ENCODE results near the gene SPDYE3.
"Not testable (repeated sequence)": the region's sequence is repeated elsewhere in the genome, so short reads cannot be mapped to it uniquely, and the experiment has no call there.

The SPDYE3 gene

DNA sequence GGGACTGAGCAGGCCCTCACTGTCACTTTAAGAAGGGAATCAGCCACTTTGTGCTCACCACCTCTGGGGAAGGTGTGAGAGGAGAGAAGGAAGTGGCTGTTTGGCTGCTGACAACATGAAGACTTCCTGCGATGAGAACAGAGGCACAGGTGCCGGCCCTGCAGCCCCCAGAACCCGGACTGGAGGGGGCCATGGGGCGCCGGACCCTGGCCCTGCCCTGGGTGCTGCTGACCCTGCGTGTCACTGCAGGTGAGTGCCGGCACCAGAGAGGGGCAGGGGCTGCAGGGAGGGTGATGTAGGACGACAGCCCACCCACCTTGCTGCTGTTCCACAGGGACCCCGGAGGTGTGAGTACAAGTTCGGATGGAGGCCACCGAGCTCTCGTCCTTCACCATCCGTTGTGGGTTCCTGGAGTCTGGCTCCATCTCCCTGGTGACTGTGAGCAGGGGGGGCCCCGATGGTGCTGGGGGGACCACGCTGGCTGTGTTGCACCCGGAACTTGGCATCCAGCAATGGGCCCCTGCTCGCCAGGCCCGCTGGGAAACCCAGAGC lies 44.8 kb downstream of the SPDYE3 start:
- not testable (repeated sequence) for DNase-seq

DNA sequence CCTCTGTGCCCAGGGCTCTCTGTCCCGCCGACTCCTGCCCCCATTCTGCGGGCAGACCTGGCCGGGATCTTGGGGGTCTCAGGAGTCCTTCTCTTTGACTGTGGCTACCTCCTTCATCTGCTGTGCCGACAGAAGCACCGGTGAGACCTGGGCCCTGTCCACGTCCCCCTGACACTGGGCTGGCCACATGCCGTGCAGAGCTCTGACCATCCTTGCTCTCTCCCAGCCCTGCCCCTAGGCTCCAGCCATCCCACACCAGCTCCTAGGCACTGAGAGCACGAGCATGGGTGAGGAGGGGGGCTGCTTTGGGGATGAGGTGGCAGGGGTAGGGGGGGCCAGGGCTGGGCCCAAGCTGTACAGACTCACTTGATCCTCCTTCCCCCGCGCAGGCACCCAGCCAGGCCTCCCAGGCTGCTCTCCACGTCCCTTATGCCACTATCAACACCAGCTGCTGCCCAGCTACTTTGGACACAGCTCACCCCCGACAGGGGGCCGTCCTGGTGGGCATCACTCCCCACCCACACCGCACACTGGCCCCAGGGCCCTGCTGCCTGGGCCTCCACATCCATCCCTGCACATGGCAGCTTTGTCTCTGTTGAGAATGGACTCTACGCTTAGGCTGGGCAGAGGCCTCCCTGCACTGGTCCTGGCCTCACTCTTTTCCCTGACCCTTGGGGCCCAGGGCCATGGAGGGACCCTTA lies 45.6 kb downstream of the SPDYE3 start:
- DNase-seq = no peak

- no peak for DNase-seq
Observed at GRCh38 chr7:100353685-100354330, 46.3 kb downstream of the SPDYE3 start.

DNA sequence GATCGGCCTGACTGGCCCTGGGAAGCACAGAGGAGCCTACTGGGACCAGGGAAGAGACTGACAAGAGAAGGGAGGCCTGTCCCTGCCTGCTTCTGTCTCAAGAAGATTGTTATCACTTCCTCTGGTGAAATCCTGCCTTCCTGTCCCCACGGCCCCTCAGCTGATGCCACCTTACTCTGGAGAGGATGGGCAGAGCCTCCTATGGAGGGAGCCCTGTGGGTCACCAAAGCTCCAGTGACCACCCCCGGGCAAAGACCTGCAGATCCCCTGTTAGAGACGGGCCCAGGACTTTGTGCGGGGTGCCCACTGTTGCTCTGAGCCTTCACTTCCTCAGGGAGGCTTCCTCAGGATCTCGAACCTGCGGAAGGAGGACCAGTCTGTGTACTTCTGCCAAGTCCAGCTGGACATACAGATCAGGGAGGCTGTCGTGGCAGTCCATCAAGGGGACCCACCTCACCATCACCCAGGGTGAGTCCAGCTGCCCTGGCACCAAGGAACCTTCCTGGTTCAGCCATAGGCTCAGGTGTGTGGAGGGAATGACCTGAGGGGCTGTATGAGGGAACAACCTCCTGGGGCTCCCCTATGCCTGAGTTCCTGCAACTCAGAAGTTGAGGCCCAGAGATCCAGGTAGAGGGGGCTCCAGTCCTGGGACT lies 49.0 kb downstream of the SPDYE3 start:
- no peak for DNase-seq

GRCh38 chr7:100357131-100357561 lies 49.6 kb downstream of the SPDYE3 start:
- DNase-seq = no peak

- no peak for DNase-seq
Observed at GRCh38 chr7:100358027-100358856, 50.7 kb downstream of the SPDYE3 start, which contains the start of gene PILRB. TSS of gene PILRB (plus strand) at chr7:100358117. CDS start at chr7:100358303, 186 bp downstream.

DNA sequence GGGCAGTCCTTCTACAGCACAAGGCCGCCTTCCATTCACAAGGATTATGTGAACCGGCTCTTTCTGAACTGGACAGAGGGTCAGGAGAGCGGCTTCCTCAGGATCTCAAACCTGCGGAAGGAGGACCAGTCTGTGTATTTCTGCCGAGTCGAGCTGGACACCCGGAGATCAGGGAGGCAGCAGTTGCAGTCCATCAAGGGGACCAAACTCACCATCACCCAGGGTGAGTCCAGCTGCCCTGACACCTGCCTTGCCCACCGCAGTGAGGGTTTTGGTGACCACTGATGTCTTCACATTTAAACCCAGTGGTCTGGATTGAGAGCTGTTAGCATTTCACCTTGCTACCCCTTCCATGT lies 51.3 kb downstream of the SPDYE3 start:
- DNase-seq = no peak

GRCh38 chr7:100360135-100360854 lies 52.8 kb downstream of the SPDYE3 start:
- DNase-seq = no peak

DNA sequence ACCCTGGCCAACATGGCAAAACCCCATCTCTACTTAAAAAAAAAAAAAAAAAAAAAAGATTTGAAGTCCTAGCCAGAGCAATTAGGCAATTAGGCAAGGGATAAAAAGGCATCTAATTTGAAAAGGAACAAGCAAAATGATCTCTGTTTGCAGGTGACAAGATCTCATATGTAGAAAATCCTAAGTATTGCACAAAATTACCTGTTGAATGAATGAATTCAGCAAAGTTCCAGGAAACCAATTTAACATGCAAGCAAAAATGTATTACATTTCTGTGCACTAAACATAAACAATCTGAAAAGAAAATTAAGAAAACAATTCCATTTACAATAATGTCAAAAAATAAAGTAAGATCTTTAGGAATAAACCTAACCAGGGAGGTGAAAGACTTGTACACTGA lies 55.6 kb downstream of the SPDYE3 start:
- DNase-seq = no peak

- not testable (repeated sequence) for DNase-seq
Observed at GRCh38 chr7:100363797-100364196, 56.3 kb downstream of the SPDYE3 start.

- DNase-seq = no peak
Observed at GRCh38 chr7:100364480-100364879, 57.0 kb downstream of the SPDYE3 start.

- not testable (repeated sequence) for DNase-seq
Observed at GRCh38 chr7:100365998-100366367, 58.5 kb downstream of the SPDYE3 start.

- no peak for DNase-seq
Observed at GRCh38 chr7:100366411-100367250, 59.1 kb downstream of the SPDYE3 start.

DNA sequence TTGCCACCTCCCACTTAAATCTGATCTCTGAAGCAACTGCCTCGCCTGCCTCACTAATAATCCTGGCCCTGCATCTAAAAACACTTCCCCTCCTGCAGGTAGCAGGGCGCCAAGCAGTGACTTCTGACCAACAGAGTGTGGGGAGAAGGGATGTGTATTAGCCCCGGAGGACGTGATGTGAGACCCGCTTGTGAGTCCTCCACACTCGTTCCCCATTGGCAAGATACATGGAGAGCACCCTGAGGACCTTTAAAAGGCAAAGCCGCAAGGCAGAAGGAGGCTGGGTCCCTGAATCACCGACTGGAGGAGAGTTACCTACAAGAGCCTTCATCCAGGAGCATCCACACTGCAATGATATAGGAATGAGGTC lies 59.7 kb downstream of the SPDYE3 start:
- DNase-seq = no peak

- no peak for DNase-seq
Observed at GRCh38 chr7:100367676-100368613, 60.4 kb downstream of the SPDYE3 start.

DNA sequence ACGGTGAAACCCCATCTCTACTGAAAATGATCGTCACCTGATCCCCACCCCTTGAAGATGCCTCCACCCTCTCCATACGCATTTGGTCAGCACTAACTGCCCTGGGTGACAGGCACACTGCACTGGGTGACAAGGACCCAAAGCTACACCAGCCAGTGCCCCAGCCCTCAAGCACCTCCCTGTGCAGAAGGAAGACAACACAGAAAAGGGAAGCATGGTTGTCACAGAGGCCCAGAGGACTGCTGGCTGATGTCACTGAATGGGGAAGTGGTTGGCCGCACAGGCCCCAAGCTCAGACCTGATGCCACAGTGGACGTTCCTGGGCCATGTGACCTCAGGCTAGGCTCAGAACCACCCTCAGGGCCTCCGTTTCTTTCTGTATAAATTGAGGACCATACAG lies 61.6 kb downstream of the SPDYE3 start:
- DNase-seq = no peak

DNA sequence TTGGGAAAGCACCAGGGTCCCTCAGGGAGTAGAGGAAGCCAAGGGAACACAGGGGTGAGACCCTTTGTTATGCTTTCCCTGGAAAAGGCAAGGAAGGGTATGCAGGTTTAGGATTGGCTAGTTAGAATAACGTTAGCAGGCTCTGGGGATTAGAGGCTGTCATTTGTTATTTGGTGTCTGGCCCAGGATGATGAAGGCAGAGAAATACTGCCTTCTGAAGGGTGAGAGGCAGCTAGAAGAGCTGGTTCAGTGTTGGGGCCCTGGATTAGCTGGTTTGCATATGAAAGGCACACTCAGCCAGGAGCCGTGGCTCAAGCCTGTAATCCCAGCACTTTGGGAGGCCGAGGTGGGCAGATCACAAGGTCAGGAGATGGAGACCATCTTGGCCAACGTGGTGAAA lies 62.8 kb downstream of the SPDYE3 start:
- no peak for DNase-seq

- no peak for DNase-seq
Observed at GRCh38 chr7:100370746-100371145, 63.2 kb downstream of the SPDYE3 start.

DNA sequence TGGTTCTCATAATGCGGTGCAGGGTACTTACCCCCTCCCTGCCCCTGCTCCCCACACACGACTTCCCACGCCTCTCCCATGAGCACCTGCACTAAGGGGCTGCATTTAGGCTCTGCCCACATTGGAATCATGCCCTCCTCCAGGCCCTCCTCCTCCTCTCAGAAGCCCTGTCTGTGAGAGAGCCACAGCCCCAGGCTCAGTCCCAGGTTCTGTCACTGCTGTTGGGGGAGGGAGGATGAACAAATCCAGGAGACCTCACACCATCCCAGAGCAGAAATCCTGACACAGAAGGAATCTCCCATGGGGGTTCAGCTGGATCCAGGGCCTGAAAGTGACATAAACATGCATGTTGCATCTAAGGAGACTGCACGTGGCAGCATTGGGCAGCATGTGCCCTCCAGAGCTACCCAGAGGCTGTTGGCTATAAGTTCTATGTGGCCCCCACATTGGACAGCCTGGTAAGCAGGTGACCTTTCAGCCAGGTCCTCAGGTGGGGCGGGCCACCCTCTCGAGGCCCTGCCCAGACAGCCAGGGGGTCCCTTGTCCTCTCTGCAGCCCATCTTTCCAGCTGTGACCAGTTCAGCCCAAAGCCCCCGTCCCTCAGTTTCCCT lies 64.2 kb downstream of the SPDYE3 start:
- DNase-seq = no peak

All from kidney glomerular epithelial cell (primary cell).